Muscle layer of duodenum (tissue), 2 donors: ENCODE measurements around the gene GALNT10.

Source experiments
- H3K27ac ChIP-seq: one replicate; pipeline ENCODE4 v1.7.0; 2013; ENCODE audit warnings: mild to moderate bottlenecking, low read length
- H3K27me3 ChIP-seq: one replicate; pipeline ENCODE4 v1.7.0; 2013; ENCODE audit warnings: low read depth, mild to moderate bottlenecking, control low read depth, low read length
- H3K36me3 ChIP-seq, 2 donors: one replicate each; pipeline ENCODE4 v1.7.0; 2013; ENCODE audit warnings: low read length in 2 of 2, control low read depth in 1 of 2, mild to moderate bottlenecking in 1 of 2; ENCODE audit not compliant: insufficient read depth in 2 of 2, control insufficient read depth in 1 of 2
- H3K4me1 ChIP-seq, 2 donors: one replicate each; pipeline ENCODE4 v1.7.0; 2013; ENCODE audit warnings: low read length in 2 of 2, mild to moderate bottlenecking in 2 of 2, control low read depth in 1 of 2, moderate library complexity in 1 of 2; ENCODE audit not compliant: insufficient read depth in 2 of 2, control insufficient read depth in 1 of 2
- H3K4me3 ChIP-seq, 2 donors: one replicate each; pipeline ENCODE4 v1.7.0; 2013; ENCODE audit warnings: low read length in 2 of 2, low read depth in 1 of 2, mild to moderate bottlenecking in 1 of 2
- H3K9me3 ChIP-seq, 2 donors: one replicate each; pipeline ENCODE4 v1.7.0; 2013; ENCODE audit warnings: low read length in 2 of 2, control low read depth in 1 of 2, mild to moderate bottlenecking in 1 of 2; ENCODE audit not compliant: control insufficient read depth in 1 of 2
- donor health status: healthy.

GALNT10 gene

GRCh38 chr5:154412925-154413324, 222.4 kb downstream of the GALNT10 start:
- H3K4me1 ChIP-seq: no peaks in the 10 kb centered on the region
- no peak overlapping the region for H3K4me3 ChIP-seq
- H3K9me3 ChIP-seq: no peaks in the 10 kb centered on the region
- no peaks in the 10 kb centered on the region for H3K27me3 ChIP-seq
- peaks cover 27 to 48% of the 10 kb centered on the region in 2 donors for H3K36me3 ChIP-seq
- H3K27ac ChIP-seq: no peak overlapping the region

DNA sequence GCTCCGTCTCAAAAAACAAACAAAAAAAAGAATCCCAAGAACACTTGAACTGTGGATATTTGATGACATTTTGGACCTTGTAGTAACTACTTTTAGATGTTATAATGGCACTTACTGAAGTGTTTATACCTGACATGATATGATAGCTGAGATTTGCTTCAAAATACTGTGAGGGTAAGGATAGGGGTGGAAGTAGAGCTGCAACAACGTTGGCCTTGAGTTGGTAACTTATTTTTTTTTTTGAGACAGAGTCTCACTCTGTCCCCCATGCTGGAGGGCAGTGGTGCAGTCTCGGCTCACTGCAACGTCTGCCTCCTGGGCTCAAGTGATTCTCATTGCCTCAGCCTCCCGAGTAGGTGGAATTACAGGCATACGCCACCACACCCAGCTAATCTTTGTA, 224.6 kb downstream of the GALNT10 start:
- Histone ChIP-seq H3K36me3 (peaks cover 34 to 67% of the 10 kb centered on the region in 2 donors), H3K9me3 (no peaks in the 10 kb centered on the region), H3K4me3 (no peak overlapping the region), H3K27me3 (no peaks in the 10 kb centered on the region), H3K4me1 (no peaks in the 10 kb centered on the region), H3K27ac (no peak overlapping the region)

DNA sequence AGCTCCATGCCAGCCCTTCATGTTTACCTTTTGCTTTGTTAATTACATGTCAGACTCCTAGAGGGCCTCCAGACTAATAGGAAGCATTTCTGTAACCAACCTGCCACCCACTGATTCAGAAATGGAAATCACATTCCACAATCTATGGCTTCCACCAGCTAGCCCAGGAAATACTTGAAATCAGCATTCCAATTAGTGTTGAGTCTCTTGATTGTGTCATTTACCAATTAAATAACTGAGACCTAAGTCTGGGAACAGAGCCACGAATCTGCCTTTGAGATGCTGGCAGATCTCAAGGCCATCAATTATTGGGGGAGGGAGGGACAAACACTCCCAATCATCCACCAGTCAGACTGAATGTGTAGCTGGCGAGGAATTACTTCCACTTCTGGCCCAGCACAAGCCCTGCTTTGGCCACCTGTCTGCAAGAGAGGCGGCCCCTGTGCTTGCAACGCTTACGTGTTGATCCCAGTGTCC, 227.8 kb downstream of the GALNT10 start:
- Histone ChIP-seq H3K27me3 (no peaks in the 10 kb centered on the region), H3K4me3 (no peak overlapping the region), H3K9me3 (no peaks in the 10 kb centered on the region), H3K27ac (no peak overlapping the region), H3K4me1 (no peaks in the 10 kb centered on the region), H3K36me3 (peaks cover 29 to 40% of the 10 kb centered on the region in 2 donors)

GRCh38 chr5:154419236-154419635, 228.7 kb downstream of the GALNT10 start:
- Histone ChIP-seq H3K9me3 (no peaks in the 10 kb centered on the region), H3K4me3 (no peak overlapping the region), H3K4me1 (no peaks in the 10 kb centered on the region), H3K36me3 (peaks cover 29 to 40% of the 10 kb centered on the region in 2 donors), H3K27ac (no peak overlapping the region), H3K27me3 (no peaks in the 10 kb centered on the region)

GRCh38 chr5:154421868-154422267, 231.3 kb downstream of the GALNT10 start:
- no peaks in the 10 kb centered on the region for H3K27me3 ChIP-seq
- H3K27ac ChIP-seq: no peak overlapping the region

DNA sequence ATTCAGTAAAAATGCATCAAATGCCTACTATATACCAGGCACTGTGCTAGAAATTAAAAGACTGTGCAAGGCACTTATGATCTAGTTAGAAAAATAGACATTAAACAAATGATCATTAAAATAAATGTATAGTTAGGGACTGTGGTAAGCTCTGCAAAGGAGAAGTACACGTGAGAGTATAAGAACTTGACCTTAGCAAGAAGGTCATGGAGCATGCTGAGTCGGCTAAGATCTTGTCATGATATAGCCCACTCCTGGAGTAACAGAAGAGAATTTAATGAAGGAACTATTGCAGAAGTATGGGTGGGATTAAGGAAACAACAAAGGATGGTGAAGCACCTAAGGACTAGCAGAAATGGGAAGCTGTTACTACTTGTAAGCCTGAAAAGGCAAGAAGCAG, 231.8 kb downstream of the GALNT10 start:
- H3K9me3 ChIP-seq: no peaks in the 10 kb centered on the region
- peaks cover 19 to 26% of the 10 kb centered on the region in 2 donors for H3K36me3 ChIP-seq
- no peak overlapping the region for H3K4me3 ChIP-seq
- no peak overlapping the region for H3K27ac ChIP-seq
- H3K27me3 ChIP-seq: no peaks in the 10 kb centered on the region
- no peaks in the 10 kb centered on the region for H3K4me1 ChIP-seq

More at GRCh38 chr5:154421868-154422267, 231.3 kb downstream of the GALNT10 start:
- Histone ChIP-seq H3K4me1 (no peaks in the 10 kb centered on the region), H3K9me3 (no peaks in the 10 kb centered on the region), H3K4me3 (no peak overlapping the region), H3K36me3 (peaks cover 24 to 30% of the 10 kb centered on the region in 2 donors)

DNA sequence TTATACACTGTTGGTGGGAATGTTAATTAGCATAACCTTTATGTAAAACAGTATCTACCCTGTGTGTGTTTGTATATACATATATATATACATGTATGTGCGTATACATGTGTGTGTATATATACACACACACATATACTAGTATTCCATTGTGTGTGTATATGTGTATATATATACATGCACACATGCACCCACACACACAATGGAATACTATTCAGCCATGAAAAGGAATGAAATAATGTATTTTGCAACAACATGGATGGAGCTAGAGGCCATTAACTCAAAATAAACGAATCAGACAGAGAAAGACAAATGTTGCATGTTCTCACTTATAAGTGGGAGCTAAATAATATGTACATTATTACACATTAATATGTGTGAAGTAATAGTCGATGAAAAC, 237.7 kb downstream of the GALNT10 start:
- Histone ChIP-seq H3K27me3 (no peaks in the 10 kb centered on the region), H3K9me3 (no peaks in the 10 kb centered on the region), H3K4me3 (no peak overlapping the region), H3K36me3 (no peaks in the 10 kb centered on the region), H3K27ac (no peak overlapping the region), H3K4me1 (no peaks in the 10 kb centered on the region)

- Histone ChIP-seq H3K27me3 (no peaks in the 10 kb centered on the region), H3K9me3 (no peaks in the 10 kb centered on the region), H3K4me1 (no peaks in the 10 kb centered on the region), H3K27ac (no peak overlapping the region), H3K4me3 (no peak overlapping the region), H3K36me3 (no peaks in the 10 kb centered on the region)
Observed at GRCh38 chr5:154429341-154429740, 238.8 kb downstream of the GALNT10 start.

GRCh38 chr5:154430466-154430865, 239.9 kb downstream of the GALNT10 start:
- H3K27ac ChIP-seq: no peak overlapping the region
- no peaks in the 10 kb centered on the region for H3K9me3 ChIP-seq
- no peaks in the 10 kb centered on the region for H3K4me1 ChIP-seq
- no peaks in the 10 kb centered on the region for H3K27me3 ChIP-seq
- H3K36me3 ChIP-seq: no peaks in the 10 kb centered on the region
- no peak overlapping the region for H3K4me3 ChIP-seq

DNA sequence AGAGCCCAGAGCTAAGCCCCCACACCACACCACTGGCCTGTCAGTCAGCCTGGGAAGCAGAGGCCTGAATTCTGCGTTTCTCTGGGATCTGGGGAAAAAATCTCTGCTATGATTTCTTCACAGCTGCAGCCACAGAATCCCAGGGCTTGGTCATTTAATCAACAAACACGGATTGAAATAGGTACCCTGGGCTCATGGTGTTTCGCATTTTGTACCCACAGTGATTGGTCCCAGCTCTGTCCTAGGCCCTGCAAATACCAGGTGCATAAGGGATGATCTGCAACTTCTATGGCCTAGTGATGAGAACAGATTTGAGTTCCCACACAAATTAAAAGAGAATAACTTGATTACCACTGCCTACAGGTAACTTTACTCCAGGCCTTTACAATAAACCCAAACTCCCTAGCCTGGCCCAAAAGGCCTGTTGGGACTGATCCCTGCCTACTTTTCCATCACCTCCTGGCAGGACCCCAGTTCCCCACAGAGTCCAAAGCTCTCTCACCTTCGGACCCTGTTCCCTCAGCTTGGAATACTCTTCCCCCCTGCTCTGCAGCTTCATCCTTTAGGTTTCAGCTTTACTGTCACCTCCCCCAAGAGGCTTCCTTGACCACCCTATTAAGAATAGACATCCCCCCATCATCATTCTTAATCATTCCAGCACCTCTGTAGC, 240.6 kb downstream of the GALNT10 start:
- H3K4me3 ChIP-seq: no peak overlapping the region
- H3K4me1 ChIP-seq: no peaks in the 10 kb centered on the region
- H3K36me3 ChIP-seq: peaks cover 4 to 6% of the 10 kb centered on the region in 2 donors
- no peaks in the 10 kb centered on the region for H3K27me3 ChIP-seq
- no peak overlapping the region for H3K27ac ChIP-seq
- no peaks in the 10 kb centered on the region for H3K9me3 ChIP-seq

GRCh38 chr5:154435226-154435625, 244.7 kb downstream of the GALNT10 start:
- H3K4me3 ChIP-seq: no peak overlapping the region
- peaks cover 12 to 33% of the 10 kb centered on the region in 2 donors for H3K36me3 ChIP-seq
- H3K9me3 ChIP-seq: no peaks in the 10 kb centered on the region
- H3K27me3 ChIP-seq: no peaks in the 10 kb centered on the region
- H3K4me1 ChIP-seq: no peaks in the 10 kb centered on the region
- H3K27ac ChIP-seq: no peak overlapping the region
